Measurements from ENCODE around the gene CPAMD8. TPM values are rescaled to one million over a fixed set of nuclear protein-coding genes. Genes with fewer than 3 reads are reported as not detected.

CPAMD8 gene
- total and polyA plus RNA-seq, 9 of the 15 experiments (the other 6 are each of a cell fraction or from before 2014, with no cell fraction given) = 0.20 to 2.1 (median 1.3) TPM

GRCh38 chr19:16887353-16888265, 139.0 kb downstream of the CPAMD8 start (continued):
- TF ChIP-seq CXXC5 (CRISPR knock-in tag; IDR thresholded peaks at IDR 0.05) = no peak
- TF ChIP-seq ARID1B (IDR thresholded peaks at IDR 0.05) = peak; percentile 81
- TF ChIP-seq ZNF253 (CRISPR knock-in tag; conservative IDR thresholded peaks at IDR 0.05) = no peak
- TF ChIP-seq ATF6 (CRISPR knock-in tag; IDR thresholded peaks at IDR 0.05) = no peak
- TF ChIP-seq ZNF431 (CRISPR knock-in tag; IDR thresholded peaks at IDR 0.05) = no peak
- TF ChIP-seq, protein P1, sequence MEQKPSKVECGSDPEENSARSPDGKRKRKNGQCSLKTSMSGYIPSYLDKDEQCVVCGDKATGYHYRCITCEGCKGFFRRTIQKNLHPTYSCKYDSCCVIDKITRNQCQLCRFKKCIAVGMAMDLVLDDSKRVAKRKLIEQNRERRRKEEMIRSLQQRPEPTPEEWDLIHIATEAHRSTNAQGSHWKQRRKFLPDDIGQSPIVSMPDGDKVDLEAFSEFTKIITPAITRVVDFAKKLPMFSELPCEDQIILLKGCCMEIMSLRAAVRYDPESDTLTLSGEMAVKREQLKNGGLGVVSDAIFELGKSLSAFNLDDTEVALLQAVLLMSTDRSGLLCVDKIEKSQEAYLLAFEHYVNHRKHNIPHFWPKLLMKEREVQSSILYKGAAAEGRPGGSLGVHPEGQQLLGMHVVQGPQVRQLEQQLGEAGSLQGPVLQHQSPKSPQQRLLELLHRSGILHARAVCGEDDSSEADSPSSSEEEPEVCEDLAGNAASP (IDR thresholded peaks at IDR 0.05) = no peak
- no peak for TF ChIP-seq ZNF133 (CRISPR knock-in tag; IDR thresholded peaks at IDR 0.05)
- TF ChIP-seq EWSR1 (IDR thresholded peaks at IDR 0.05; ENCODE audit: borderline replicate concordance, low read depth, partially characterized antibody) = no peak
- TF ChIP-seq ZFP30 (CRISPR knock-in tag; IDR thresholded peaks at IDR 0.05; ENCODE audit: borderline replicate concordance) = no peak
- TF ChIP-seq, protein P2, sequence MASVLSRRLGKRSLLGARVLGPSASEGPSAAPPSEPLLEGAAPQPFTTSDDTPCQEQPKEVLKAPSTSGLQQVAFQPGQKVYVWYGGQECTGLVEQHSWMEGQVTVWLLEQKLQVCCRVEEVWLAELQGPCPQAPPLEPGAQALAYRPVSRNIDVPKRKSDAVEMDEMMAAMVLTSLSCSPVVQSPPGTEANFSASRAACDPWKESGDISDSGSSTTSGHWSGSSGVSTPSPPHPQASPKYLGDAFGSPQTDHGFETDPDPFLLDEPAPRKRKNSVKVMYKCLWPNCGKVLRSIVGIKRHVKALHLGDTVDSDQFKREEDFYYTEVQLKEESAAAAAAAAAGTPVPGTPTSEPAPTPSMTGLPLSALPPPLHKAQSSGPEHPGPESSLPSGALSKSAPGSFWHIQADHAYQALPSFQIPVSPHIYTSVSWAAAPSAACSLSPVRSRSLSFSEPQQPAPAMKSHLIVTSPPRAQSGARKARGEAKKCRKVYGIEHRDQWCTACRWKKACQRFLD (CRISPR knock-in tag; IDR thresholded peaks at IDR 0.05) = peak; percentile 43; the same call in 1 of the 2 replicates
- no peak for TF ChIP-seq ZNF212 (CRISPR knock-in tag; IDR thresholded peaks at IDR 0.05)
- TF ChIP-seq NFIX (CRISPR knock-in tag; IDR thresholded peaks at IDR 0.05; ENCODE audit: low read depth) = no peak
- TF ChIP-seq MED1 (CRISPR knock-in tag; IDR thresholded peaks at IDR 0.05; ENCODE audit: borderline replicate concordance) = no peak
- TF ChIP-seq PCBP1 (IDR thresholded peaks at IDR 0.05; ENCODE audit: low read depth, low read length, poor library complexity, severe bottlenecking) = no peak
- no peak for TF ChIP-seq TEAD2 (tag; IDR thresholded peaks at IDR 0.05)
- TF ChIP-seq ZBTB1 (CRISPR knock-in tag; IDR thresholded peaks at IDR 0.05; ENCODE audit: borderline replicate concordance, low read depth) = no peak
- no peak for TF ChIP-seq RAD51 (IDR thresholded peaks at IDR 0.05; ENCODE audit: borderline replicate concordance, low read depth)
- no peak for TF ChIP-seq ZNF184 (CRISPR knock-in tag; IDR thresholded peaks at IDR 0.05)
- TF ChIP-seq CEBPB (tag; IDR thresholded peaks at IDR 0.05) = no peak
- no peak for TF ChIP-seq TARDBP (IDR thresholded peaks at IDR 0.05)
